DMS 273 treated with DMSO at 0.1 percent for 48 hours (cell line): Measurements from ENCODE around the gene PLXNA1.

Experiments used
- DNase-seq: peaks from one replicate; lab custom pipeline; 2025; lab: John Stamatoyannopoulos, UW

Gene PLXNA1

DNA sequence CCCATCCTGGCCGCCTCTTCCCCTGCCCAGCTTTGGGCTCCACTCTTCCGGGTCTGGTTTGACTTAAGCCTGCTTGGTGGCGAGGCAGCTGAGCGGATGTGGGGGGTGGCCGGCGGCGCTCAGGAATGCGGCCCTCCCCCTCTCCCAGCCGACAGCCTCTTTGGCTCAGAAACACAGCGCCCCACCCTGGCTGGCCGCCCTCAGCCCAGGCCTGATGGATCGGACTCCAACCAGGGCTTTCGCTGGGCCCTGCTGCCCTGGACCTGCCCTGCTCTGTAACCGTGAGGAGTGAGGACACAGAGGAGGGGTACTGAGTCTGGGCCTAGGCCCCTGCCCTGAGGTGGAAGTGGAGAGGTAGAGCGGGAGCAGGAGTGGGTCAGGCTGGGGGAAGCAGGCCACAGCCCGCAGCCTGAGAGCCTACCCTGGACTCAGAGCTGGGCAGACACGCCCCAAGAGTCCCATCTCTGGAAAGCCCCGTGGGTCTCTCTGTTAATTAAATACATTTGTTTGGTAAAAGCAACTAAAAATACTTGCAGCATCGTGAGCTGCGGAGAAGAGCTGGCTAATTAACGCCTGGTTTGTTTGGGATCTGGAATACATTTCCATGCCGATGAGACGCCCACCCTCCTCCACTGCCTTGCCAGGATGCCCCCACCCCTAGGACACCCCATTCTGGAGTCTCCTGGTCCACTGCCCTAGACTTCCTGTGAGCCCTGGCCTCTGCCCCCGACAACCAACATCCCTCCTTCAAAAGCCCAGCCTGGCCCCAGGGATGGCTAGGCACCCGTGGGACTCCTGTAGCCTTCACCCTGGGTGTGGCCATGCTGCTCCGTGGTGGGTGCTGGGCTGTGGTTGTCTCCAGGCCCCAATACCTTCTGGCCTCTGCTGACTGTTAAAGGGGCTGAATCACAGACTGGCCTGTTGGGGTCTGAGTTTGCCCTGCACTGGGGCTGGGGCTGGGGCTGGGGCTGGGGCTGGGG lies 19.6 kb downstream of the PLXNA1 start:
- DNase-seq, result no peak

DNA sequence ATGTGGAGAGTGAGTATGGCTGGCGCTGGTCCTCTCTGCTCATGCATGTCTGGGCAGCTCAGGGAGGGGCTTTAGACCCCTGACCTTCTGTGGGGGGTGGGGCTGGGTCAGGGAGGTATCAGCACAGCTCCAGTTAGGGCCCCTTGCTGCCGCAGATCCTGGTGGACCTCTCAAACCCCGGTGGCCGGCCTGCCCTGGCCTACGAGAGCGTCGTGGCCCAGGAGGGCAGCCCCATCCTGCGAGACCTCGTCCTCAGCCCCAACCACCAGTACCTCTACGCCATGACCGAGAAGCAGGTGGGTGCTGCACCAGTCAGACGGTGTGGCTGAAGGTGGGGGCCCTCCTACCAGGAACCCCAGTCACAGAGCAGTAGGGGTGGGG lies 20.2 kb downstream of the PLXNA1 start:
- no peak for DNase-seq

DNA sequence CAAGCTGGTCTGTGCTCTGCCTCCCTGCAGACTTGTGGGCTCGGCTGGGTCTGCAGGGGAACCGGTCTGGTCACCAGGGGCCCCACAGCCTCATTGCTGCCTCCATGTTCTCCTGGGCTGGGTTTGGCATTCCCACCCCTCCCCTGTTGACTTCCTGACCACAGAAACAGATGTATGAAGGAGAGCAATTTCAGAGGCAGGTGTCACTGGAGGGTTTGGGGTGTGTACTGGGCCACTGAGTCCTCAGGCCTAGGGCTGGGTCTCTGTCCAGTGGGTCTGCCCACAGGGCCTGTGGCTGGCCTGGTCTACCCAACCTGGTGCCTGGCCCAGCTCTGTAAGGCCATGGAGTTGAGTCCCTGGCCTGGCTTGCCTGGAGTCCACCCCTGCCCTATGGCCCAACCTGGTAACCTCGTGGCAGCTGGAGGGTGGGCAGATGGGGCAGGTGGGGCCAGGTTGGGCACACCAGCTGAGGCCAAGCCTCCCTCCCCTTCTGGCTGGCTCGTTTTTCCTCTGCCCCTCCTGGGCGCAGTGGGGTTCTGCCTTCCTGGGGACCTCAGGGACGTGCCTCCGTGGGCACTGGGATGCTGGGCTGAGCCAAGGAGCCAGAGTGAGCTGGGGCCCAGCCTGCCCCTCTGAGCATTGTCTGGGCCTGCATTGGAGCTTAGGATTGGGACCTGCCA lies 20.8 kb downstream of the PLXNA1 start:
- DNase-seq, result peak; percentile 69

DNA sequence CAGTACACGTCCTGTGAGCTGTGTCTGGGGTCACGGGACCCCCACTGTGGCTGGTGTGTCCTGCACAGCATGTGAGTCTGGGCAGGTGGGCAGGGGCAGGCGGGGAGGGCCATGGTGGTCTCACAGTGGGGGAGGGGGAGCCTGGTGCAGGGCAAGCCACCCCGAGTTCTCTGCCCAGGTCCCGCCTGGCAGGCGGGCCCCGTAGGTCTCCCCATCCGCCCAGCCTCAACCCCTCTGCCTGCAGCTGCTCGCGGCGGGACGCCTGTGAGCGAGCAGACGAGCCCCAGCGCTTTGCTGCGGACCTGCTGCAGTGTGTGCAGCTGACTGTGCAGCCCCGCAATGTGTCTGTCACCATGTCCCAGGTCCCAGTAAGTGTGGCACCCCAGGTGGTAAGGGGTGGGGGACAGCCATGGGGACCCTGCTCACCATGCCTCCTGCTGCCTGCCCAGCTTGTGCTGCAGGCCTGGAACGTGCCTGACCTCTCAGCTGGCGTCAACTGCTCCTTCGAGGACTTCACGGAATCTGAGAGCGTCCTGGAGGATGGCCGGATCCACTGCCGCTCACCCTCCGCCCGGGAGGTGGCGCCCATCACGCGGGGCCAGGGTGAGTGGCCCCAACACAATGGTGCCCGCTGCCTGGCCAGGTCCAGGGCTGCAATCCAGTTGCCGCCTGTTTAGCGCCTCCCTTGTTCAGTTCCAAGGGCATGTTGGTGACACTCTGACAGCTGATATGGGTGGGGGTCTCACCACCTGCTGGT lies 21.9 kb downstream of the PLXNA1 start:
- DNase-seq, result no peak

DNA sequence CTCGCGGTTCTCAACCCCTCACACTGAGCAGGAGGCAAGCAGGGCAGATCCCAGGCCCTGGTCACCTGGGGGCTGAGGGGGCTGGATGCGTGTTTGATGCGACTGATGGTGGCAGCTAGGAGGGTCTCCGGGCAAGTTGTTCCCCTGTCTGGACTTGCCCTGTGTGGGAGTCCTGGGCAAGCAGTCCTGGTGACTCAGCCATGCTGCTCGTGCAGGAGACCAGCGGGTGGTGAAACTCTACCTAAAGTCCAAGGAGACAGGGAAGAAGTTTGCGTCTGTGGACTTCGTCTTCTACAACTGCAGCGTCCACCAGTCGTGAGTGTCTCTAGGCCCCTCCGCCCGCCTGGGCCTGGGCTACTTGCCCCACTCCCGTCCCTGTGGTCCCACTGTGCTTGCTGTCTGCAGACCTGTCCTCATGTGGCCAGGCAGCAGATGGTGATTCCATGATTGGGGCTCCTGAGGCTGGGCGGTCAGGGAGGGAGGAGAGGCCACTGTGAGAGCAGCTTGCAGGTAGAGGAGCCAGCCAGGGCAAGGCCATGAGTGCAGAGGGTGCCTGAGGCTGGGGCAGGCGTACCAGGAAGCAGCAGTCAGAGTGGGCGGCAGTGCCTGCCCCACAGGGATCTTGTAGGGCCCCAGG lies 23.1 kb downstream of the PLXNA1 start:
- no peak for DNase-seq

DNA sequence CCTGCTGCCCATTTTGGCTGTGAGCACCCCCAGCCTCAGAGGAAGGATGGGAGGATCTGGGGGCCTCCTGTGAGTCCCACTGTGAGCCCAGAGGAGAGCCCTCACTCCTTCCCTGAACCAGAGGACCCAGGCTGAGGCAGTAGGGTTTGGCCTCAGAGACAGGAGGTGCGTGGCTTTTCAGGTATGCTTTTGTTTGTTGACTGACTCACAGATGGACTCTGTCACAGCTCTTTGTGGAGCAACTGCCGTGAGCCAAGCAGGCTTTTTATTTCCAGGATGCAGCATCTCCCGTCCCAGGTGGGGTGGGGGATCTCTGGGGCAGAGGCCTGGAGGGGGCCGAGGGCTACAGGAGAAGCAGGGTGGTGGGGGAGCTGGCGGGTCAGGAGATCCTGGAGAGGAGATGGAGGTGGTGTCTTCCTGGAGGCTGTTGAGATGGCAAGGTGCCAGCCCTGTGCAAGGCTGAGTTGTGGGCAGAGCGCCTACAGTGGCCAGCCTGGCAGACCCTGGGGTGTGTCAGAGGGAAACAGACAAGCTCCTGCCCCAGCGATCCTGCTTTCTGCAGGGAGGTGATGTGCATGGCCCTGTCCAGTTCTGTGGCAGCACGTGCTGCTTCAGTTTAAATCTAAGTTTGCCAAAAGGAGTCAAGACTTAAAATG lies 24.0 kb downstream of the PLXNA1 start:
- no peak for DNase-seq

DNA sequence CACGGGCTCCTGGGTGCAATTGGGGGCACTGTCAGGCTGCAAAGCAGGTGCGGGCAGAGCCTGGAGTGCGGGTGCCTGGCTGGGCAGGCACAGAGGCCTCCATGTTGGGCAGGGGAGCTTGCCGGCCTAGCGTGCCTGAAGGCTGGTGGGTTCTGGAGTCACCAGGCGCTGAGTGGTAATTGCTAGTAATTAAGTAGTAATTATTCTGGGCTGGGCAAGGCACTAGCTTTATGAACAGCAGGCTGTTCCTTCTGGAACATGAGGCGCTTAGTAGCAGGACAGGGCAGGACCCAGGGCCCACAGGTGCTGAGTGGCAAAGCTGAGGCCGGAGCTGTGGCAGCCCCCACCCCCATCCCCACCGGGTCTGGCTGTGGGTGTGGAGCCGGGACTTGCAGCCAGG lies 25.3 kb downstream of the PLXNA1 start:
- peak; percentile 48 for DNase-seq

DNA sequence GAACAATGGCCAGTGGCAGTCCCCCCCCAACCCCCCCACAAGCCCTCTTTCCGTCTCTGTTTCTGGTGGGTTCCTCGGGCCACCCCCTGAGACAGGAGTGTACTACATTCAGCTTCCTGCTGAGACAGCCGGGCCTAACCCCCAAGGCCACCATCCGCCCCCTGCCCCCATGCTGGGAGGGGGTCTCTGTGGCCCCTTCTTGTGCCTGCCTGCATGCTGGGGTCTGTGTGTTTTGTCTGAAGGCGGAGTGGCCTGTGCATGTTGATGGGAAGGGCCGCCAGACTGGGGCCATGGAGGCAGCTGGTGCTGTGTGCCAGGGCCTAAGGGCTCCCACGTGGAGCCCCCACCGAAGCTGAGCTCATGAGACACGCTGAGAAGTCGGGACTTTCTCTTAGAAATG lies 26.6 kb downstream of the PLXNA1 start:
- DNase-seq, result no peak

DNA sequence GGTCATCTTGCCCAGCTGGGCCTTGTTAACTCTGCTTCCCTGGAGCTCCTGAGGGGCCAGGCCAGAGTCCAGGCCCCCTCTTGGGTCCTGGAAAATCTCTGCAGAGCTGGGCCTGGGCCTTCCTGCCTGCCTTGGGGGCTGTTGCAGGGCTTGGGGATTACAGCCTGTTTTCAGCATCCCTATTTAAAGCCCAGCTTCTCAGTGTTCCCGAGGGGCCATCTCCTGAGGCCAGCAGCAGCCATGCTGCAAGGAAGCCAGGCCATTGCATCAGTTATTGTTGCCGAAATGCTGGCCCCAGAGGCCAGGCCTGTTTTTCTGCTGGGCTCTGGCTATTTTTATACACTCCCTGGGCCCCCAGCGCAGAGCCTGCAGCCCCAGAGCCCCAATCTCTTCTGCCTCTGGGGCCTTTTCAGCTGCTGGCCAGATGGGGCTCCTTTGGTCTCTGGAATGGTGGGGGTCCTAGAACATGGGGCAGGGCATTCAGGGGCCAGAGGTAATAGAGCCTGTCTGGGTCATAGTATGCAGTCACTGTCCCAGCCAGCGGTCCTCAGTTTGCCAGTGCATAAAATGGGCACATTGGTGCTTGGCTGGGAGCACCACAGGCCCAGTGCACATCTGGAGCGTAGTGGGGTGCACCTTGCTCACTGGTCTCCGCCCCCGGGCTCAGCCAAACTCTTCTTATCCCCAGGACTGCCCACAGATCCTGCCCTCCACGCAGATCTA lies 28.5 kb downstream of the PLXNA1 start:
- DNase-seq, result no peak

DNA sequence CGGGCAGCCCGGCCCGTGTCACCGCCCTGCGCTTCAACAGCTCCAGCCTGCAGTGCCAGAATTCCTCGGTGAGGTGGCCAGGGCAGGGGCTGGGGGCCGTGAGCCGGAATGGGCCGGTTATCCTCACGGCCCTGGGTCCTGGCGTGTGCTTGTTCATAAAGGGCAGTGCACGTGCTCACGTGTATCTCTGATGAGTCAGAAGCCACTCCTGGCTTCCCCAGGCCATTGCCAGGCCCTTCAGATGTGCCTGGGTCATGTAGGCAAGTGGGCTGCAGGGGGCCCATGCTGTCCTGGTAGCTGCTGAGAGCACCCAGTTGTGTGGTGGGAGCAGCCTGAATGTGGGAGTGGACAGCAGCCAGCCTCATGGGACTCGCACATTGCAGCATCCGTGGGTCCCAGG lies 29.2 kb downstream of the PLXNA1 start:
- no peak for DNase-seq

DNA sequence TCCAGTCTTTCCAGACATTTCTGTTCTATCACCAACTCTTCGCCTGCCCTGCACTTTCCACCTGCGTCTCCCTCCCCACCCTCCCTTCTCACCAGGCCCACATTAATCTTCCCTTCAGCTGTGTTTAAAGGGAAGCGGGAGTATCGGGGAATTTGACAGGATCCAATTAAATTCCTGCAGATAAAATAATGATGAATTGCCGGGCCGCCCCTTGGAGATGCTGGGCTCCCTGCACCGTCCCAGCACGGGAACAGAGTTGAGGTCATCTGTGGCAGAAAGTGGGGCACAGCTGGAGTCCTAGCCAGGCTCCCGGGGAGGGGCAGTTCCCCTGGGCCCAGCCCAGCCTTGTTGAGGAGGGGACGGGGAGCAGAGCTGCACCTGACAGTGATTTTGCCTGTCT lies 30.3 kb downstream of the PLXNA1 start:
- no peak for DNase-seq

DNA sequence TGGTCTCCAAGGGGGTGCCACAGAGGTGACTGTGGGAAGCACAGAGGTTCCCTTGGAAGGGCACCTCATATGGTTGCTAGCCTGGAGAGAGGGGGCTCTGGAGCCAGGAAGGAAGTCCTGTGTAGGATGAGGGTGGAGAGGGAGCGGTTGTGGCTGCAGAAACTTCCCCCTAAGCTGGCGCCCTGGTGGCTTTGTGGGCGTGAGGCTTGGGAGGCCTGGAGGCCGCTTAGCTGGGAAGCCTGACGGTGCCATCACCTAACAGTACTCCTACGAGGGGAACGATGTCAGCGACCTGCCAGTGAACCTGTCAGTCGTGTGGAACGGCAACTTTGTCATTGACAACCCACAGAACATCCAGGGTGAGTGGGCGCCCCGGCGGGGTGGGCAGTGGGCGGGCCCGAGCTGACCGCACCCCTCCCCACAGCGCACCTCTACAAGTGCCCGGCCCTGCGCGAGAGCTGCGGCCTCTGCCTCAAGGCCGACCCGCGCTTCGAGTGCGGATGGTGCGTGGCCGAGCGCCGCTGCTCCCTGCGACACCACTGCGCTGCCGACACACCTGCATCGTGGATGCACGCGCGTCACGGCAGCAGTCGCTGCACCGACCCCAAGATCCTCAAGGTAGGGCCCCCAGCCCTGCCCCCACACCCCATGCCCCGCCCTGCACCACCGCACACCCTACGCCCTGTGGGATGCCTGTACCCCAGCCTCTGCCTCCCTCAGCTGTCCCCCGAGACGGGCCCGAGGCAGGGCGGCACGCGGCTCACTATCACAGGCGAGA lies 31.0 kb downstream of the PLXNA1 start:
- DNase-seq, result no peak

DNA sequence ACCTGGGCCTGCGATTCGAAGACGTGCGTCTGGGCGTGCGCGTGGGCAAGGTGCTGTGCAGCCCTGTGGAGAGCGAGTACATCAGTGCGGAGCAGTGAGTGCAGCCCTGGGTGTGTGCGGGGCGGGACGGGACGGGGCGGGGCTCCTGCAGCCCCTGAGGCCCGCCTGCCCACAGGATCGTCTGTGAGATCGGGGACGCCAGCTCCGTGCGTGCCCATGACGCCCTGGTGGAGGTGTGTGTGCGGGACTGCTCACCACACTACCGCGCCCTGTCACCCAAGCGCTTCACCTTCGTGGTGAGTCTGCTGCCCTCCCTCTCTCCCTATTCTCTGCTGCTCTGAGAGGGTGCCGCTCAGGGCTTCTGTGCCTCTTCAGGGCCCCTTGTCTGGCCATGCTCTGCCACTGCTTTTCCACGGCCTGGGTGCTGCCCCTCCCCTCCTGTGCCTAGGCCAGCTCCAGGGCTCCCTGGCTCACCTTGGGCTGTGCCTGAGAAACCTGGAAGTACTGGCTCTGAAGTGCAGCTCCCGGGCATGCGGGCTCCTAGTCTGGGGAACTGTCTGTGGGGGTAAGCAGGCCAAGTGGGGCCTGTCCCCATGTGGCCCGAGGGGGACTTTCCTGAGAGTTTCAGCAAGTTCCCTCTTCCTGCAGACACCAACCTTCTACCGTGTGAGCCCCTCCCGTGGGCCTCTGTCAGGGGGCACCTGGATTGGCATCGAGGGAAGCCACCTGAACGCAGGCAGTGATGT lies 31.8 kb downstream of the PLXNA1 start:
- no peak for DNase-seq

DNA sequence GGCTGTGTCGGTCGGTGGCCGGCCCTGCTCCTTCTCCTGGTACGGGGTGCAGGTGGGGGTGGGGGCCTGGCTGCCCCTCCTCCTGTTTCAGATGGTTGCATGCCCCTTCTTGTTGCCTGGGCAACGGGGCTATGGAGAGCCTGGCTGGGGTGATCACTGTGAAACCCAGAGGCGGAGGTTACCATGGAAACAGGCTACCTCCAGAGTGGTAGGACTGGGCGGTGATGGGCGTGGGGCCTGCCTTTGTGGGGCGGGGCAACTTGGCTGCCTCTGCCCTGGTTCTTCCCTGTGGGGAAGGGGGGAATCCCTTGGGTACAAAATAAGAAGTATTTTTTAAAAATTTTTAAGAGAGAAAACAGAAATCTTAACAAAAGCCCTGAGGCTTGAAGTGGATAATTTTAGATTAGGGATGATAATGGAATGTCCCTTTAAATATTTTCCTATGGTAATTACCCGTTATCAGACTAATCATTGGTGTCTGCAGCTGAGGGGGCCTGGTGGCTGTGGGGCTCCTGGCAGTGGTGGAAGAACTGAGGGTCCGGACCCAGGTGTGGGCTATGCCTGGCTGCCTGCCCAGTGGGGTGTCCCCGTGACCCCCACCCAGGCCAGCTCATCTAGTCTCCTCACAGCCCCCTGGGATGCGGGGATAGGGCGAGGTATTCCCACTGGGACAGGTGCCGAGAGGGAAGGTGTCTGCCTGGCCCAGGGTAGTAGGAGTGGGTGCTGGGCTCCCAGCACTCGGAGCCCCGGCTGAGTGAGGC lies 32.5 kb downstream of the PLXNA1 start:
- DNase-seq, result no peak

DNA sequence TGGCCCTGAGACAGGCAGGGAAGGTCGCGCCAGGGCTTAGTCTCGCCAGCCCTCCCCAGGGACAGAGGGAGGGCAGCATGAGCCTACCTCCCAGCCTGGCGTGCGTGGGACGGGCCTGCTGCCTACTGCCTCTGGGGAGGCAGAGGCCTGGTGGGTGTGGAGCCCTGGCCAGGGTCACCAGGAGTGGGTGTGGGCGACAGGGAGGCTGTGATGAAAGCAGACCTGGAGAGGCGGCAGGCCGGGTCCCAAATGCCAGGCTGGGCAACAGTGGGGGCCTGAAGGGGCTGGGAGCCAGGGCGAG lies 33.1 kb downstream of the PLXNA1 start:
- no peak for DNase-seq

DNA sequence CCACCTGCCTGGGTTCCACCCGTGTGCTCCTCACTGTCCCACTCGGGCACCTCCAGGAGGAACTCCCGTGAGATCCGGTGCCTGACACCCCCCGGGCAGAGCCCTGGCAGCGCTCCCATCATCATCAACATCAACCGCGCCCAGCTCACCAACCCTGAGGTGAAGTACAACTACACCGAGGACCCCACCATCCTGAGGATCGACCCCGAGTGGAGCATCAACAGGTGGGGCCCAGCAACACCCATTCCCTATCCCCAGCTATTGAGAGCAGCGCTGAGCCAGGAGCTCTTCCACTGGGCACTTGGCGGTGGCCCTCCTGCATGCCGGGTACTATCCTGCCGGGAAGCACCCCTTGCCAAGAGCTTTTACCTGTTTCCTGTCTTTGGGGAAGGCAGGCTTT lies 33.5 kb downstream of the PLXNA1 start:
- DNase-seq, result no peak

DNA sequence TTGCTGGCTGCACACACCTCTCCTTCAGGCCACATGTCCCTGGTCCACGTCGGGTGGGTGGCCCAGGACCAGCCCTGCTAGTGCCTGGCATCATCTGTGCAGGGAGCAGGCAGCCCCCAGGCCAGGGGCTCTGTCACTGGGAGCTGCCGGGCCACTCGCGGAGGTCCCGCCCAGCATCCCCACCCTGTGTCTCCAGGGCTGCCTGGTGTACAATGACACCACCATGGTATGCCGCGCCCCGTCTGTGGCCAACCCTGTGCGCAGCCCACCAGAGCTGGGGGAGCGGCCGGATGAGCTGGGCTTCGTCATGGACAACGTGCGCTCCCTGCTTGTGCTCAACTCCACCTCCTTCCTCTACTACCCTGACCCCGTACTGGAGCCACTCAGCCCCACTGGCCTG lies 34.3 kb downstream of the PLXNA1 start:
- DNase-seq, result no peak

DNA sequence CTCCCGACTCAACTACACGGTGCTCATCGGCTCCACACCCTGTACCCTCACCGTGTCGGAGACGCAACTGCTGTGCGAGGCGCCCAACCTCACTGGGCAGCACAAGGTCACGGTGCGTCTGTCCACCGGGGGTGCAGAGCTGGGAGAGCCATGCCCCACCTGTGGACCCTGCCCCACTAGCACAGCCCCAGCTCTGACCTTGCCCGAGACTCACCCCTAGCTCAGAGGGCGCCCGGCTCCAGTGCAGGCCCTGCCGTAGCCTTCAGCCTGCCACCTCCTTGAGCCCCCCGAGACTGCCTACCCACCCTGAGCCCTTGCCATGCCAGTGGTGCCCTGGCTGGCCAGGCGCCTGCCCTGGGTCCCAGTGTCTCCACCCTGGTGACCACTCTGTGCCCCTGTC lies 34.9 kb downstream of the PLXNA1 start:
- DNase-seq, result no peak

DNA sequence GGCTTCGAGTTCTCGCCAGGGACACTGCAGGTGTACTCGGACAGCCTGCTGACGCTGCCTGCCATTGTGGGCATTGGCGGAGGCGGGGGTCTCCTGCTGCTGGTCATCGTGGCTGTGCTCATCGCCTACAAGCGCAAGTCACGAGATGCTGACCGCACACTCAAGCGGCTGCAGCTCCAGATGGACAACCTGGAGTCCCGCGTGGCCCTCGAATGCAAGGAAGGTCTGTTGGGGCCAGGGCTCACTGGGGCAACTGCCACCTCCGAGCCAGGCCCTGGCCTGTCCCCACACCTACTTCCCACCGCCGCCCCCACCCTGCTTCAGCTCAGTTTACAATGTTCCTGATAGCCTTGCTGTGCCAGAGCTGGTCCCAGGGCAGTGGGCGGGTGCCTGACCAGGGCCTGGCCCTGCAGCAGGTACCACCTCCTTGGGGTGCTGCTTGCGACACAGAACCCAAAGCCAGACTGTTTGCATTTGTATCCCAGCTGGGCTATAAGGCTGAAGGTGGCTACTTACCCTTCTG lies 35.5 kb downstream of the PLXNA1 start:
- DNase-seq, result no peak
